Ascending aorta (tissue), 2 donors: ENCODE results near the gene TRAPPC5. TPM values are rescaled to one million over a fixed set of nuclear protein-coding genes. Genes with fewer than 3 reads are reported as not detected.

Source experiments
- DNase-seq, 2 donors: peaks; one replicate each; pipeline ENCODE4 v3.0.0-alpha.2; 2019; ENCODE audit warnings: low spot score in 2 of 2
- H3K27ac ChIP-seq, 2 donors: fragments of 200-600 bp; sonication (generic); one replicate each; pipeline ENCODE4 v1.5.1; 2016 to 2017; ENCODE audit warnings: mild to moderate bottlenecking in 1 of 2
- H3K27me3 ChIP-seq: fragments of 200-600 bp; sonication (generic); one replicate; pipeline ENCODE4 v1.5.1; 2017
- H3K36me3 ChIP-seq, 2 donors: fragments of 200-600 bp; sonication (generic); one replicate each; pipeline ENCODE4 v1.5.1; 2016
- H3K4me1 ChIP-seq, 2 donors: fragments of 200-600 bp; sonication (generic); one replicate each; pipeline ENCODE4 v1.5.1; 2016 to 2017; ENCODE audit warnings: mild to moderate bottlenecking in 1 of 2
- H3K4me3 ChIP-seq, 2 donors: fragments of 200-600 bp; sonication (generic); one replicate each; pipeline ENCODE4 v1.5.1; 2016 to 2017; ENCODE audit warnings: mild to moderate bottlenecking in 1 of 2
- H3K9me3 ChIP-seq, 2 donors: fragments of 200-600 bp; sonication (generic); one replicate each; pipeline ENCODE4 v1.5.1; 2016
- intact Hi-C: fragments of 100-400 bp; cut with DNase I; formaldehyde crosslinking; loops from one replicate; pipeline ENCODE4 v1.15.1; 2023
- total RNA-seq: library from RNA; depleted of rRNA; stranded (reverse); fragments of >200 nt; gene quantifications from one replicate; pipeline ENCODE4 v1.1.0, GENCODE V29; 2016
- TF ChIP-seq, protein P1 (sequence below), 3 experiments: fragments of 200-600 bp in 2 of 3; fragments of 450-650 bp in 1 of 3; sonication (generic) in 2 of 3; IDR thresholded peaks; one replicate each; pipeline ENCODE4 v1.5.1; 2016 to 2019; ENCODE audit warnings: antibody characterized with exemption in 3 of 3, mild to moderate bottlenecking in 1 of 3, moderate library complexity in 1 of 3

TRAPPC5 gene
- total RNA-seq, result 166 TPM

DNA sequence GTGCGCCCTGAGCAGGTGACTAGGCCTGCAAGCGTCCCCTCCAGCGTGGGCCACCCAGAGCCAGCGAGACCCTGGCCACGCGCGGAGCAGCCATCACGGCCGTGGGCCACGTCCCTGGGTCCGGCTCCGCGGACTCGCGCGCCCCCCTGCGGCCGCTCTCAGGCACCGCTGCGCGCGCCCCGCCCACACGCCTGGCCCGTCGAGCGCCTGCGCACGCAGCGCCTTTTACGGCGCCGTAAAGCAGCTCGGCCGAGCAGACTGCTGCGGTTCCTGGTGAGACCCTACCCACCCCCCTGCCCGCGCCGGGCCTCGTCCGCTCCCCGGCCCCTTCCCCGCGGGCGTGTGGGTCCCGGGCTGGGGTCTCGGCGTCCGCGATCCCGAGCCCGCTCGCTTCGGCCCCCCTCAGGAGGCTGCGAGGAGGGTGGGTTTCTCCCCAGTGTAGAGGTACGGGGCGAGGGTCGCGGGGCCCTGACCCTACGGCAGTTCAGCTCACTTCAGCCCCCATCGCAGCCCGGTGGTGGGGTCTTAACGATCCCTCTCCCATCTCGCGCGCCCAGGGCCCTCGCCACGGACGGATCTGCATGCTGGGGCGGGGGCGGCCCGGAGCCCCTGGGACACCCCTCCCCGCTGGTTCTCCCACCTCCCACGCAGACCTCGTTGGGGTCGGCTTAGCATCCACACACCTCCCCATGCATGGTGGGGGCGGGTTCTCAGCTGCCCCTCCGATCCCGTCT is at the start of gene TRAPPC5:
Gene TRAPPC5, plus strand, starts transcription at position 228 of the 734 bp plus-strand sequence. CDS start 1,421 bp downstream, outside the sequence.
- TF ChIP-seq, protein P1, sequence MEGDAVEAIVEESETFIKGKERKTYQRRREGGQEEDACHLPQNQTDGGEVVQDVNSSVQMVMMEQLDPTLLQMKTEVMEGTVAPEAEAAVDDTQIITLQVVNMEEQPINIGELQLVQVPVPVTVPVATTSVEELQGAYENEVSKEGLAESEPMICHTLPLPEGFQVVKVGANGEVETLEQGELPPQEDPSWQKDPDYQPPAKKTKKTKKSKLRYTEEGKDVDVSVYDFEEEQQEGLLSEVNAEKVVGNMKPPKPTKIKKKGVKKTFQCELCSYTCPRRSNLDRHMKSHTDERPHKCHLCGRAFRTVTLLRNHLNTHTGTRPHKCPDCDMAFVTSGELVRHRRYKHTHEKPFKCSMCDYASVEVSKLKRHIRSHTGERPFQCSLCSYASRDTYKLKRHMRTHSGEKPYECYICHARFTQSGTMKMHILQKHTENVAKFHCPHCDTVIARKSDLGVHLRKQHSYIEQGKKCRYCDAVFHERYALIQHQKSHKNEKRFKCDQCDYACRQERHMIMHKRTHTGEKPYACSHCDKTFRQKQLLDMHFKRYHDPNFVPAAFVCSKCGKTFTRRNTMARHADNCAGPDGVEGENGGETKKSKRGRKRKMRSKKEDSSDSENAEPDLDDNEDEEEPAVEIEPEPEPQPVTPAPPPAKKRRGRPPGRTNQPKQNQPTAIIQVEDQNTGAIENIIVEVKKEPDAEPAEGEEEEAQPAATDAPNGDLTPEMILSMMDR (IDR thresholded peaks at IDR 0.05), result peak; percentile 55 to 97 (median 73)
- Histone ChIP-seq H3K4me3 (peak within 1 kb of the TSS; percentile 98 to 99), H3K36me3 (peaks cover 28 to 33% of the 10 kb centered on the region in 2 donors), H3K4me1 (peaks cover 4 to 11% of the 10 kb centered on the region in 2 donors), H3K27ac (peak within 1 kb of the TSS; percentile 77 to 81), H3K9me3 (no peaks in the 10 kb centered on the region), H3K27me3 (no peaks in the 10 kb centered on the region)
- intact Hi-C loops, result loop anchor here (1.0 to 2.0 kb wide), 5 partner anchors 28 to 578 kb away; partner anchors contain the start of genes PET100 and XAB2
- peak; percentile 42 to 91 for DNase-seq

DNA sequence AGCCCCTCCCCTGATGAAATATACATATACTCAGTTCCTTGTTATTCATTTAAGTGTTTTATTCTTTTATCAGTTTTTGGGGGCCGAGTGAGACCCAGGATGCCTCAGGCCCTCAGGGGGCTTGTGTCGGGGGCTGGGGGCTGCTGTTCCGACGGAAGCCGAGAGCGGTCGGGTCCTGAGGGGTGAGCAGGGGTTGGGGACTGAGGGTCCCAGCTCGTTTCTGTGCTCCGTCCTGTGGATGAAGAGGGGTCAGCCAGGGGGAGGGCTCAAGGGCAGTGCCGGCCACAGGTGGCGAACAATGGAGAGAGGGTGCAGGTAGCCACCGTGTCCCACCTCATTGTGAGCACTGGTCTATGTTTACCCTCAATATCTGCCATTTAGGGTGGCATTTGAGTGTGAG is 49.1 kb upstream of the TRAPPC5 start:
- H3K27me3 ChIP-seq, result no peaks in the 10 kb centered on the region
- peaks cover 7 to 27% of the 10 kb centered on the region in 2 donors for H3K4me1 ChIP-seq
- no peak overlapping the region for H3K27ac ChIP-seq
- peaks cover 0 to 14% of the 10 kb centered on the region in 2 donors for H3K36me3 ChIP-seq
- intact Hi-C loops, result no loop called here
- TF ChIP-seq, protein P1 (IDR thresholded peaks at IDR 0.05), result no peak
- no peak overlapping the region for H3K4me3 ChIP-seq
- no peak for DNase-seq
- H3K9me3 ChIP-seq, result no peaks in the 10 kb centered on the region

DNA sequence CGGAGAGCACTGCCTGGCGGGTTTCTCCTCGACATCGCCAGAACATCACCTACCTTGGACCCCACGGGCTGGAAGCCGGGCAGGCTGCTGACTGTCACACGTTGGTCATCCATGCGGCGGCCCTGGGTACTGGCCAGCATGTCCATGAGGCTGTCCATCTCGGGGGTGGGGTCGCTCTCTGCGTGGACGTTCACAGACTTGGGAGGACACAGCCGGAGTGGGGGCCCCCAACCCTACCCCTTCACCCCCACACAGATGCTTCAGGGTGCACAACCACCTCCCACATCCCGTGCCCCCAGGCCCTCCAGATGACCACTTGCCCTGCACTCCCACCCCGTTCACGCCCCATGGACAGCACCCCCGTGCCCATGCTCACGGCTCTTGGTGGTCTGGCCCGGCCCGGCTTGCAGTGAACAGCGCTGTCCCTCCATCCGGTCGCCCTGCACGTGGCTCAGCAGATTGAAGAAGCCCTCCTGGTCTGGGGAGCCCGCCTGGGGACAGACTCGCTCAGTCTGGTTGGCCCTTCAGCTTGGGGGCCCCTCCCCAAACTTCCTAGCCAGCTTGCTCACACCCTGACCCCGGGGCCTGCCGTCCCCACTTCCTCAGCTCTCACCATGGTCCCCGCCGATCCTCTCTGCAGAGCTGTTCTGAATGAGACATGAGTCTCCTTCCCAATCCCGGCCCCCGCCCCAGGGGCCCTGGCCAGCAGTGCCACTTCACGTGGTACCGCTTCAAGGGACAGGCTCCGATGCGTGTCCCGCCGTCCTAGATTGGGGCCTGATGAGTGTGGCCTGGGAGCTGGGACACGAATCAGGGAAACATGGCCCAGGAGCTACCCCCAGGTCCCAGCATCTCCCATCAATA is 48.1 kb upstream of the TRAPPC5 start:
- H3K36me3 ChIP-seq, result peaks cover 0 to 5% of the 10 kb centered on the region in 2 donors
- DNase-seq, result no peak
- no peaks in the 10 kb centered on the region for H3K27me3 ChIP-seq
- no peak overlapping the region for H3K4me3 ChIP-seq
- peaks cover 7 to 21% of the 10 kb centered on the region in 2 donors for H3K4me1 ChIP-seq
- H3K27ac ChIP-seq, result no peak overlapping the region
- intact Hi-C loops, result no loop called here
- TF ChIP-seq, protein P1 (IDR thresholded peaks at IDR 0.05), result no peak
- H3K9me3 ChIP-seq, result no peaks in the 10 kb centered on the region

DNA sequence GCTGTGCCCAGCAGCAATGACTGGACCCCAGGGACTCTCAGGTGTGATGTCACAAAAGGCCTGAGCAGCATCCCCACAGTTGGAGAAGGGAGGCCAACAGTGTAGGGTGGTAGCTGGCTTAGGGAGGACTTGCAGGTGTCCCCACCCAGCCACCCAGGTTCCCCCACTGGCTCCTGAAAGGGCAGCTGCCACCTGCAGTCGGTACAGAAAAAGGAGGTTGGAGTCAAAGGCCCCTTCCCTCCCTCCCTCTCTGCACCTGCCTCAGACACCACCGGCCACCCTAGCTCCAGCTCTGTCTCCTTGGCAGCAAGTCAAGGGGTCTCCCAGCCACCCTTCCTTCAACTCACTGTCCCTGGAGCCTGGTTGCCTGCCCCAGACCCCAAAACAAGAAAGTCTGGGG is 46.9 kb upstream of the TRAPPC5 start, which contains the start of gene PCP2:
Gene PCP2, minus strand, starts transcription at position 22 of the 400 bp plus-strand sequence. CDS start 262 bp downstream, outside the sequence.
- Histone ChIP-seq H3K27ac (no peak within 1 kb of the TSS), H3K4me3 (no peak within 1 kb of the TSS), H3K36me3 (peaks cover 0 to 5% of the 10 kb centered on the region in 2 donors), H3K4me1 (peaks cover 7 to 12% of the 10 kb centered on the region in 2 donors), H3K27me3 (no peaks in the 10 kb centered on the region), H3K9me3 (no peaks in the 10 kb centered on the region)
- intact Hi-C loops, result no loop called here
- TF ChIP-seq, protein P1 (IDR thresholded peaks at IDR 0.05), result no peak
- DNase-seq, result no peak

DNA sequence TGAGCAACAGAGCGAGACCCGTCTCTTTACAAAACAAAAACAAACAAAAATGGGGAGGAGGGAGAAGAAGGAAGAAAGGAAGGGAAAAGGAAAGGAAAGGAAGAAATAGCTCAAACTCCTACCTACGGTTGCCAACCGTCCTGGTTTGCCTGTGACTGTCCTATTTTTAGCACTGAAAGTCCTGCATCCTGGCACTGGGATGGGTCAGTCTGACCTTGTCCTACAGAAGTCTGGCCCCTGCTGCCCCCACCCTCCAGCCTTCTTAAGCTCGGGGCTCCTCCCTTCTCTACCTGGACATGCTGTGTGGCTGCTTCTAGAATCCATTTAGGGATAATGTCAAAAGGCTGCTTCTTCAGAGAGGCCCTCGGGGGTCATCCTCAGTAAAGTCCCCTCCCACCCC is 45.0 kb upstream of the TRAPPC5 start:
- intact Hi-C loops, result no loop called here

More for the DNA sequence above, 45.0 kb upstream of the TRAPPC5 start:
- DNase-seq, result no peak
- Histone ChIP-seq H3K4me3 (no peak overlapping the region), H3K27me3 (no peaks in the 10 kb centered on the region), H3K36me3 (peaks cover 0 to 5% of the 10 kb centered on the region in 2 donors), H3K27ac (no peak overlapping the region), H3K9me3 (no peaks in the 10 kb centered on the region), H3K4me1 (peaks cover 3% of the 10 kb centered on the region in 2 donors)
- TF ChIP-seq, protein P1 (IDR thresholded peaks at IDR 0.05), result no peak
